Erythroblast (primary cell): ENCODE measurements around the gene OPTC.
"Not testable (repeated sequence)": the region's sequence is repeated elsewhere in the genome, so short reads cannot be mapped to it uniquely, and the experiment has no call there.

Source experiments
- GATA1 ChIP-seq: IDR thresholded peaks from 2 replicates; pipeline ENCODE4 v1.6.1; 2011; ENCODE audit warnings: low read depth, mild to moderate bottlenecking, control low read depth, low read length, moderate library complexity
- POLR2A ChIP-seq: IDR thresholded peaks from 2 replicates; pipeline ENCODE4 v1.6.1; 2011; ENCODE audit warnings: mild to moderate bottlenecking, low read length

GRCh38 chr1:203466906-203467549 is 26.9 kb upstream of the OPTC start:
- TF ChIP-seq POLR2A, GATA1: not testable (repeated sequence)
